HUES64 (cell line): ENCODE data around the gene RBM46.
A peak's percentile ranks its signal among the peaks of the same experiment; 100 is the strongest.

Experiments used
- H3K27ac ChIP-seq: 2 replicates; pipeline ENCODE4 v1.7.0; 2013; ENCODE audit warnings: low read depth, low read length, inconsistent platforms
- H3K27me3 ChIP-seq: 2 replicates; pipeline ENCODE4 v1.6.1; 2013; ENCODE audit warnings: mild to moderate bottlenecking, low read length; ENCODE audit not compliant: insufficient read depth
- H3K36me3 ChIP-seq: 2 replicates; pipeline ENCODE4 v1.6.1; 2013; ENCODE audit warnings: mild to moderate bottlenecking, low read length; ENCODE audit not compliant: insufficient read depth
- H3K4me1 ChIP-seq: 2 replicates; pipeline ENCODE4 v1.6.1; 2013; ENCODE audit warnings: mild to moderate bottlenecking, low read length, moderate library complexity; ENCODE audit not compliant: insufficient read depth
- H3K4me3 ChIP-seq: 2 replicates; pipeline ENCODE4 v1.5.1; 2013; ENCODE audit warnings: mild to moderate bottlenecking, low read length, moderate library complexity
- H3K9ac ChIP-seq: 2 replicates; pipeline ENCODE4 v1.6.1; 2013; ENCODE audit warnings: mild to moderate bottlenecking, low read depth, low read length
- H3K9me3 ChIP-seq: 2 replicates; pipeline ENCODE4 v1.6.1; 2013; ENCODE audit warnings: low read depth, low read length; ENCODE audit not compliant: insufficient read depth
- WGBS: fragments of 150-250, 120-280 bp; methylation state at CpG from one replicate; pipeline ENCODE4 v1.1.7; 2013; ENCODE audit warnings: missing lambda C conversion rate; 5-methylcytosine and 5-hydroxymethylcytosine counted together

RBM46 gene

DNA sequence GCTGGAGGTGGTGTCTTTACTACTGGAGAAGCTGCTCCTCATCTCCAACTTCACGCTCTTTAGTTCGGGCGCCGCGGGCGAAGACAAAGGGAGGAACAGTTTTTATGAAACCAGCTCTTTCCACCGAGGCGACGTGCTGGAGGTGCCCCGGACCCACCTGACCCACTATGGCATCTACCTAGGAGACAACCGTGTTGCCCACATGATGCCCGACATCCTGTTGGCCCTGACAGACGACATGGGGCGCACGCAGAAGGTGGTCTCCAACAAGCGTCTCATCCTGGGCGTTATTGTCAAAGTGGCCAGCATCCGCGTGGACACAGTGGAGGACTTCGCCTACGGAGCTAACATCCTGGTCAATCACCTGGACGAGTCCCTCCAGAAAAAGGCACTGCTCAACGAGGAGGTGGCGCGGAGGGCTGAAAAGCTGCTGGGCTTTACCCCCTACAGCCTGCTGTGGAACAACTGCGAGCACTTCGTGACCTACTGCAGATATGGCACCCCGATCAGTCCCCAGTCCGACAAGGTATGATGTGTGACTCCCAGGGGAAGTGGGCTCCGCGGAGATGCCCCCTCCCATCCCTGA, 36.6 kb upstream of the RBM46 start:
- Histone ChIP-seq H3K4me1 (peaks cover 34% of the 10 kb centered on the region), H3K27me3 (peaks cover 73% of the 10 kb centered on the region), H3K4me3 (peak overlapping the region; percentile 70), H3K36me3 (peaks cover 7% of the 10 kb centered on the region; the same call in 1 of the 2 replicates), H3K27ac (no peak overlapping the region; the same call in 1 of the 2 replicates), H3K9ac (peak overlapping the region; percentile 64; the same call in 1 of the 2 replicates), H3K9me3 (no peaks in the 10 kb centered on the region)
- under 1% methylated on average over 31 of the region's 31 CpGs for WGBS

- no peaks in the 10 kb centered on the region for H3K4me1 ChIP-seq
- H3K9me3 ChIP-seq, result no peaks in the 10 kb centered on the region
- H3K36me3 ChIP-seq, result no peaks in the 10 kb centered on the region
- no peak overlapping the region for H3K4me3 ChIP-seq
- 91% methylated on average over 6 of the region's 6 CpGs for WGBS
- H3K9ac ChIP-seq, result no peak overlapping the region
- H3K27ac ChIP-seq, result no peak overlapping the region
- no peaks in the 10 kb centered on the region for H3K27me3 ChIP-seq
Observed at GRCh38 chr4:154757713-154758112, 23.4 kb upstream of the RBM46 start.

DNA sequence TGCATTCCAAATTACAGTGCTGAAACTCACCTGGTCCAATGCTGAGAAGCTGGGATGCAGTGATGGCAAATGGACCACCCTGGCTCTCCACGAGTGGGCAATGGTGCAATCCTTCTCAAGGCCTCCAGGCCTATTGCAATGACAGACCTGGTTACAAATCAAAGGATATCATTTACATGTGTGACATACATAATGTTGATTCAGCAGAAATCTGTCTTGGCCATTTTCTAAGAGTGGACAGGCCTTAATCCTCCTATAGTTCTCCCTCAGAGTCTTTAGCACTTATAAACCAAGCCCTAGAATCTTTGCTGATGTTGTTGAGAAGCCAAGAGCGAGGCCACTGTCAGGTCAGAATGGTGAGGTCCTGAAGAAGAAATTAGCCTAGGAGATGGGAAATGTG, 20.2 kb upstream of the RBM46 start:
- no peak overlapping the region for H3K27ac ChIP-seq
- H3K36me3 ChIP-seq, result no peaks in the 10 kb centered on the region
- H3K9ac ChIP-seq, result no peak overlapping the region
- 90% methylated on average over 2 of the region's 2 CpGs for WGBS
- no peaks in the 10 kb centered on the region for H3K4me1 ChIP-seq
- no peaks in the 10 kb centered on the region for H3K27me3 ChIP-seq
- no peaks in the 10 kb centered on the region for H3K9me3 ChIP-seq
- H3K4me3 ChIP-seq, result no peak overlapping the region

DNA sequence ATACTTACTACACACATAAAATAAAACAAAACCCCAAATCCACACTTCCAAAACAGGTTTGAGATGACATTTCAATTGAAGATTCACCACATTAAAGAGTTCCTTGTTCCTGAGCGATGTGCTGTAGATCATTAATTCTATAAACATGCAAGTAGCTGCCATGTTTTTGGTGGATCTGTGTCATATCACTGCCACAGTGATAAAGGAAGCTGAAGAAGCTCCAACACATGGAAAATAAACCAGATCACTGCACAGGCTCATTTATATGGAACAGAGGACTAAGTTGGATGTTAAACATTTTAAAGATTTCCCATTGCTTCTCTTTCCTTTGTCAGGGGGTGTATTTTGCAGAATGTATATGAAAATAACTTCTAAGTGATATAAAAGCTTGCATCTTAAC, 2.8 kb upstream of the RBM46 start:
- Histone ChIP-seq H3K36me3 (no peaks in the 10 kb centered on the region), H3K4me1 (no peaks in the 10 kb centered on the region), H3K4me3 (no peak overlapping the region), H3K27ac (no peak overlapping the region), H3K27me3 (no peaks in the 10 kb centered on the region), H3K9ac (no peak overlapping the region), H3K9me3 (no peaks in the 10 kb centered on the region)
- 100% methylated on average over 1 of the region's 1 CpG for WGBS

GRCh38 chr4:154779362-154779947, 1.6 kb upstream of the RBM46 start:
- Histone ChIP-seq H3K36me3 (no peaks in the 10 kb centered on the region), H3K27me3 (no peaks in the 10 kb centered on the region), H3K9ac (no peak overlapping the region), H3K4me3 (no peak overlapping the region), H3K27ac (no peak overlapping the region), H3K9me3 (no peaks in the 10 kb centered on the region), H3K4me1 (no peaks in the 10 kb centered on the region)
- 85% methylated on average over 1 of the region's 3 CpGs for WGBS

GRCh38 chr4:154781983-154782293, 866 bp downstream of the RBM46 start:
- Histone ChIP-seq H3K4me1 (no peaks in the 10 kb centered on the region), H3K36me3 (no peaks in the 10 kb centered on the region), H3K27ac (no peak overlapping the region), H3K9me3 (no peaks in the 10 kb centered on the region), H3K9ac (no peak overlapping the region), H3K27me3 (no peaks in the 10 kb centered on the region), H3K4me3 (no peak overlapping the region)
- WGBS, result 95% methylated on average over 18 of the region's 18 CpGs

DNA sequence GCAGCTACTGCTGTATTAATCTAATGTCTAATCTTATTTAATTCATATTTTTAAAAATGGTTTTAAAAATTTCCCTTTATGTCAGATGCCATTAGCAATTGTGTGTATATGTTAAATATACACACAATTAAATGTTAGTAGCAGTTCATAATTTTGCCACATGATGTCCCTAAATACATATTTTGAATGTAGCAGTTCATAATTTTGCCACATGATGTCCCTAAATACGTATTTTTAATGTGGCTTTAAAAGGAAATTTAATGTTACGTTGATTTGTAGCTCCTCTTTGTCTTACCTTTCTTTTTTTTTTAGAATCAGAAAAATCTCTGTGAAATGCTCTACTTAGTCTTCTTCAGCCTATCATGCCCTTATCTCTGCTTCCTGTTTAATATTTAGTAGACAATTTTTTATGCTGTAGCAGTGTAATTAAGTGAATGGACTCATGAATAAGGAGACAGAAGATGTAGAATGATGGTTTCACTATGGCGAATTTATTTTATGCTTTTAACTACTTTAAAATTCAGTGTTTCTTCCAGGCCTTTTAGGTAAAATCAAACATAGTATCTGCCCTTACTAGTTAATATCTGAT, 26.1 kb downstream of the RBM46 start:
- no peak overlapping the region for H3K27ac ChIP-seq
- H3K4me1 ChIP-seq, result no peaks in the 10 kb centered on the region
- no peaks in the 10 kb centered on the region for H3K9me3 ChIP-seq
- H3K9ac ChIP-seq, result no peak overlapping the region
- no peaks in the 10 kb centered on the region for H3K27me3 ChIP-seq
- no peak overlapping the region for H3K4me3 ChIP-seq
- H3K36me3 ChIP-seq, result no peaks in the 10 kb centered on the region
- WGBS, result no CpG with 5 or more reads among the region's 3 CpGs

DNA sequence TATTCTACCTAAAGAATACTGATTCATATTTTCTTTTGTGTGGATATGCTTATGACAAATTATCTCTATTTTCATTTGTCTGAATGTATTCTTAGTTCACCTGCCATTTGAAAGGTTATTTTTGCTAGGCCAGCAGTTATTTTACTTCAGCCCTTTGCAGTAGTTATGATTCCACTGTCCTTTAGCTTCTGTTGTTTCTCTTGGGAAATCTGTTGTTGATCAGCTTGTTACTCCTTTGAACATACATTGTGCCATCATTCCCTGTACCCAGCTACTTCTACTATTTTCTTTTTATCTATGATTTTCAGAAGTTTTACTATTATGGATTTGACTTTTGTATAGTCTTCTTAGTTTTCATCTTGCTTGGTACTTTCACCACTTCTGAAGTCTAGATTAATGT, 37.2 kb downstream of the RBM46 start:
- H3K27ac ChIP-seq, result no peak overlapping the region
- H3K9me3 ChIP-seq, result peaks cover 2% of the 10 kb centered on the region; the same call in 1 of the 2 replicates
- H3K9ac ChIP-seq, result no peak overlapping the region
- H3K4me1 ChIP-seq, result no peaks in the 10 kb centered on the region
- no peak overlapping the region for H3K4me3 ChIP-seq
- no peaks in the 10 kb centered on the region for H3K27me3 ChIP-seq
- no peaks in the 10 kb centered on the region for H3K36me3 ChIP-seq

- no peak overlapping the region for H3K27ac ChIP-seq
- no peaks in the 10 kb centered on the region for H3K4me1 ChIP-seq
- H3K27me3 ChIP-seq, result no peaks in the 10 kb centered on the region
- peaks cover 2% of the 10 kb centered on the region; the same call in 1 of the 2 replicates for H3K9me3 ChIP-seq
- no peaks in the 10 kb centered on the region for H3K36me3 ChIP-seq
- H3K9ac ChIP-seq, result no peak overlapping the region
- H3K4me3 ChIP-seq, result no peak overlapping the region
Observed at GRCh38 chr4:154822775-154823174, 41.7 kb downstream of the RBM46 start.

GRCh38 chr4:154836030-154836429, 55.0 kb downstream of the RBM46 start:
- H3K4me1 ChIP-seq, result peaks cover 16% of the 10 kb centered on the region
- H3K9ac ChIP-seq, result no peak overlapping the region
- no peak overlapping the region for H3K4me3 ChIP-seq
- H3K36me3 ChIP-seq, result no peaks in the 10 kb centered on the region
- H3K27me3 ChIP-seq, result no peaks in the 10 kb centered on the region
- no peaks in the 10 kb centered on the region for H3K9me3 ChIP-seq
- 72% methylated on average over 3 of the region's 3 CpGs for WGBS
- H3K27ac ChIP-seq, result no peak overlapping the region

- no peaks in the 10 kb centered on the region for H3K36me3 ChIP-seq
- no peaks in the 10 kb centered on the region for H3K27me3 ChIP-seq
- no peak overlapping the region for H3K4me3 ChIP-seq
- no peaks in the 10 kb centered on the region for H3K9me3 ChIP-seq
- no peak overlapping the region for H3K27ac ChIP-seq
- peaks cover 16% of the 10 kb centered on the region for H3K4me1 ChIP-seq
- no peak overlapping the region for H3K9ac ChIP-seq
- 57% methylated on average over 3 of the region's 3 CpGs for WGBS
Observed at GRCh38 chr4:154836513-154836912, 55.4 kb downstream of the RBM46 start.

DNA sequence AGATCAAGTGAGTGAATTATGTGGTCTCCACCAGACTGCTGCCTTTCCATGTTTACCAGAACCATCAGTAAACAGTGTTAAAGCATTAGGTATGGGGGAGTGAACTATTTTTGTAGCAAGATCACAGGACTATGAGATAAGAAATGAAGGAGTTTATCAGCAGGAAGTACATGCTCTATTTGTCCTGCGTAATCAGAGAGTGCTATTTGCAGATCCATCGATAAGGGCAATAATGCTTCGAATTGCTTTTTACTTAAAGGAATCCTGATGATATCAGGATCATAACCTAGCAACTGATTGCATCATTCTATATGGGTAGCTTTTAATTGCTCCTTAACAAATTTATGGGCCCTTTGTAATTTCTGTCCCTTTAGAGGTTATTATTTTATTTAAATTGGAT, 57.1 kb downstream of the RBM46 start:
- Histone ChIP-seq H3K36me3 (no peaks in the 10 kb centered on the region), H3K4me3 (no peak overlapping the region), H3K9ac (no peak overlapping the region), H3K4me1 (peaks cover 16% of the 10 kb centered on the region), H3K27me3 (no peaks in the 10 kb centered on the region), H3K9me3 (no peaks in the 10 kb centered on the region), H3K27ac (no peak overlapping the region)
- WGBS, result 100% methylated on average over 3 of the region's 3 CpGs
